COLO829 (cell line): ENCODE measurements around the gene AEBP1.

ENCODE experiments used
- DNase-seq: peaks from one replicate; pipeline ENCODE4 v3.0.0; 2012; ENCODE audit warnings: low spot score

The AEBP1 gene

GRCh38 chr7:44156453-44157010 is 52.4 kb downstream of the AEBP1 start:
- DNase-seq = no peak

- DNase-seq = no peak
These were observed 53.3 kb downstream of the AEBP1 start for GRCh38 chr7:44157116-44158080.

GRCh38 chr7:44158096-44158872 is 54.1 kb downstream of the AEBP1 start:
- no peak for DNase-seq

GRCh38 chr7:44158873-44159631 is 54.9 kb downstream of the AEBP1 start:
- no peak for DNase-seq

GRCh38 chr7:44159824-44160630 is 55.9 kb downstream of the AEBP1 start:
- no peak for DNase-seq

- no peak for DNase-seq
These were observed 57.2 kb downstream of the AEBP1 start for GRCh38 chr7:44161371-44161770.

- DNase-seq = no peak
These were observed 58.0 kb downstream of the AEBP1 start for GRCh38 chr7:44162179-44162578.

- no peak for DNase-seq
These were observed 58.7 kb downstream of the AEBP1 start for GRCh38 chr7:44162785-44163395.

- DNase-seq = peak; percentile 66
These were observed 59.4 kb downstream of the AEBP1 start for GRCh38 chr7:44163591-44163990.
